ENCODE data around the gene SLC4A1AP. TPM values are rescaled to one million over a fixed set of nuclear protein-coding genes. Genes with fewer than 3 reads are reported as not detected.
A peak's percentile ranks its signal among the peaks of the same experiment; 100 is the strongest.

Gene SLC4A1AP
- total RNA-seq, 4 donors from 2014 or later, result 9.0 to 21.1 (median 16.1) TPM

GRCh38 chr2:27720004-27720551, 56.4 kb downstream of the SLC4A1AP start:
- H3K4me3 ChIP-seq, result no peak overlapping the region
- H3K27me3 ChIP-seq, result peaks cover 14% of the 10 kb centered on the region
- intact Hi-C loops (cut with DNase I; ENCODE audit: low total_unique reads), result loop anchor here (5.0 kb wide), 1 partner anchor 732 kb away; no protein-coding TSS in a partner anchor
- in situ Hi-C loops (cut with MboI; ENCODE audit: low pct_ligation_motif_present in 1 of 4, low pct_unique_long_range_greater_than_20kb in 1 of 4, low sequenced_read_pairs in 3 of 4), result no loop called here
- no peaks in the 10 kb centered on the region for H3K36me3 ChIP-seq
- WGBS, 2 donors (ENCODE audit: low coverage in 1 of 2), result 51 to 90% methylated on average over 2 to 7 of the region's 7 CpGs
- H3K9me3 ChIP-seq, result no peaks in the 10 kb centered on the region
- TF ChIP-seq EP300 (IDR thresholded peaks at IDR 0.05; ENCODE audit: low read depth) (no peak), POLR2A (IDR thresholded peaks at IDR 0.05) (no peak), CTCF (IDR thresholded peaks at IDR 0.05) (no peak), POLR2AphosphoS5 (IDR thresholded peaks at IDR 0.05) (no peak)
- no peak overlapping the region for H3K27ac ChIP-seq
- DNase-seq, result no peak
- peaks cover 4 to 18% (median 5%) of the 10 kb centered on the region in 4 donors for H3K4me1 ChIP-seq

GRCh38 chr2:27721335-27721734, 57.6 kb downstream of the SLC4A1AP start:
- 68 to 85% methylated on average over 7 to 8 of the region's 8 CpGs for WGBS, 2 donors (ENCODE audit: low coverage in 1 of 2)
- peaks cover 4 to 12% (median 5%) of the 10 kb centered on the region in 4 donors for H3K4me1 ChIP-seq
- DNase-seq, result no peak
- no peaks in the 10 kb centered on the region for H3K9me3 ChIP-seq
- intact Hi-C loops (cut with DNase I; ENCODE audit: low total_unique reads) (loop anchor here (5.0 kb wide), 1 partner anchor 731 kb away; no protein-coding TSS in a partner anchor), in situ Hi-C loops (cut with MboI; ENCODE audit: low pct_ligation_motif_present in 1 of 4, low pct_unique_long_range_greater_than_20kb in 1 of 4, low sequenced_read_pairs in 3 of 4) (no loop called here)
- H3K27ac ChIP-seq, result no peak overlapping the region
- TF ChIP-seq CTCF (IDR thresholded peaks at IDR 0.05), result no peak
- no peak for TF ChIP-seq POLR2AphosphoS5 (IDR thresholded peaks at IDR 0.05)
- no peak for TF ChIP-seq EP300 (IDR thresholded peaks at IDR 0.05; ENCODE audit: low read depth)
- no peak for TF ChIP-seq POLR2A (IDR thresholded peaks at IDR 0.05)
- H3K27me3 ChIP-seq, result peaks cover 3% of the 10 kb centered on the region
- no peaks in the 10 kb centered on the region for H3K36me3 ChIP-seq
- no peak overlapping the region for H3K4me3 ChIP-seq

- in situ Hi-C loops (cut with MboI; ENCODE audit: low pct_ligation_motif_present in 1 of 4, low pct_unique_long_range_greater_than_20kb in 1 of 4, low sequenced_read_pairs in 3 of 4), result no loop called here
- TF ChIP-seq CTCF (IDR thresholded peaks at IDR 0.05) (no peak), EP300 (IDR thresholded peaks at IDR 0.05; ENCODE audit: low read depth) (no peak), POLR2A (IDR thresholded peaks at IDR 0.05) (no peak), POLR2AphosphoS5 (IDR thresholded peaks at IDR 0.05) (no peak)
- no peak for DNase-seq
These were observed 58.3 kb downstream of the SLC4A1AP start for GRCh38 chr2:27721884-27722485.

GRCh38 chr2:27723372-27724144, 59.9 kb downstream of the SLC4A1AP start:
- Histone ChIP-seq H3K27me3 (no peaks in the 10 kb centered on the region), H3K9me3 (no peaks in the 10 kb centered on the region), H3K27ac (peak overlapping the region; percentile 61 to 73 (median 64)), H3K36me3 (no peaks in the 10 kb centered on the region), H3K4me1 (peaks cover 4 to 12% (median 5%) of the 10 kb centered on the region in 4 donors), H3K4me3 (no peak overlapping the region)
- peak; percentile 70 for DNase-seq
- WGBS, 2 donors (ENCODE audit: low coverage in 1 of 2), result 40% methylated on average over 2 to 11 of the region's 11 CpGs
- TF ChIP-seq CTCF (IDR thresholded peaks at IDR 0.05) (peak; percentile 75 to 85 (median 82)), EP300 (IDR thresholded peaks at IDR 0.05; ENCODE audit: low read depth) (no peak), POLR2A (IDR thresholded peaks at IDR 0.05) (no peak), POLR2AphosphoS5 (IDR thresholded peaks at IDR 0.05) (no peak)
- intact Hi-C loops (cut with DNase I; ENCODE audit: low total_unique reads), result loop anchor here (5.0 kb wide), 1 partner anchor 729 kb away; no protein-coding TSS in a partner anchor
- in situ Hi-C loops (cut with MboI; ENCODE audit: low pct_ligation_motif_present in 1 of 4, low pct_unique_long_range_greater_than_20kb in 1 of 4, low sequenced_read_pairs in 3 of 4), result no loop called here

More at GRCh38 chr2:27721884-27722485, 58.3 kb downstream of the SLC4A1AP start:
- Histone ChIP-seq H3K36me3 (no peaks in the 10 kb centered on the region), H3K27ac (no peak overlapping the region), H3K4me3 (no peak overlapping the region), H3K27me3 (no peaks in the 10 kb centered on the region), H3K4me1 (peaks cover 4 to 12% (median 5%) of the 10 kb centered on the region in 4 donors), H3K9me3 (no peaks in the 10 kb centered on the region)
- intact Hi-C loops (cut with DNase I; ENCODE audit: low total_unique reads), result loop anchor here (5.0 kb wide), 1 partner anchor 730 kb away; no protein-coding TSS in a partner anchor
- WGBS, 2 donors (ENCODE audit: low coverage in 1 of 2), result 61% methylated on average over 2 of the region's 2 CpGs; no CpG with 5 or more reads in 1 of the 2 donors

Data from transverse colon (tissue), 4 donors.